Measurements from ENCODE around the gene PCCA.

PCCA gene

GRCh38 chr13:100208626-100209025 lies 119.7 kb downstream of the PCCA start:
- DNase-seq, result no peak
- Mint-ChIP-seq H3K27ac (no peak overlapping the region), H3K27me3 (ENCODE audit: low read depth, poor library complexity) (no peaks in the 10 kb centered on the region), H3K4me1 (peaks cover 5% of the 10 kb centered on the region), H3K9me3 (peaks cover 15% of the 10 kb centered on the region), H3K36me3 (ENCODE audit: low read depth) (peaks cover 55% of the 10 kb centered on the region), H3K4me3 (no peak overlapping the region)
- no peak for TF ChIP-seq CTCF (IDR thresholded peaks at IDR 0.05)

- no peak overlapping the region for H3K27ac Mint-ChIP-seq
- H3K4me1 Mint-ChIP-seq, result peaks cover 2% of the 10 kb centered on the region
- no peak overlapping the region for H3K4me3 Mint-ChIP-seq
- peaks cover 60% of the 10 kb centered on the region for H3K36me3 Mint-ChIP-seq (ENCODE audit: low read depth)
- no peak for DNase-seq
- no peaks in the 10 kb centered on the region for H3K27me3 Mint-ChIP-seq (ENCODE audit: low read depth, poor library complexity)
- peaks cover 20% of the 10 kb centered on the region for H3K9me3 Mint-ChIP-seq
- no peak for TF ChIP-seq CTCF (IDR thresholded peaks at IDR 0.05)
Measured at GRCh38 chr13:100209857-100210825, 121.2 kb downstream of the PCCA start.

GRCh38 chr13:100211016-100211710 lies 122.3 kb downstream of the PCCA start:
- Mint-ChIP-seq H3K27me3 (ENCODE audit: low read depth, poor library complexity) (no peaks in the 10 kb centered on the region), H3K4me1 (no peaks in the 10 kb centered on the region), H3K36me3 (ENCODE audit: low read depth) (peaks cover 65% of the 10 kb centered on the region), H3K27ac (no peak overlapping the region), H3K9me3 (peaks cover 20% of the 10 kb centered on the region), H3K4me3 (no peak overlapping the region)
- no peak for TF ChIP-seq CTCF (IDR thresholded peaks at IDR 0.05)
- DNase-seq, result no peak

GRCh38 chr13:100212904-100213553 lies 124.1 kb downstream of the PCCA start:
- Mint-ChIP-seq H3K36me3 (ENCODE audit: low read depth) (peaks cover 71% of the 10 kb centered on the region), H3K4me1 (no peaks in the 10 kb centered on the region), H3K27me3 (ENCODE audit: low read depth, poor library complexity) (no peaks in the 10 kb centered on the region), H3K4me3 (no peak overlapping the region), H3K27ac (no peak overlapping the region), H3K9me3 (peaks cover 20% of the 10 kb centered on the region)
- DNase-seq, result no peak
- TF ChIP-seq CTCF (IDR thresholded peaks at IDR 0.05), result no peak

GRCh38 chr13:100213576-100213975 lies 124.7 kb downstream of the PCCA start:
- DNase-seq, result no peak
- Mint-ChIP-seq H3K4me1 (no peaks in the 10 kb centered on the region), H3K4me3 (no peak overlapping the region), H3K36me3 (ENCODE audit: low read depth) (peaks cover 74% of the 10 kb centered on the region), H3K27me3 (ENCODE audit: low read depth, poor library complexity) (no peaks in the 10 kb centered on the region), H3K27ac (no peak overlapping the region), H3K9me3 (peaks cover 20% of the 10 kb centered on the region)
- no peak for TF ChIP-seq CTCF (IDR thresholded peaks at IDR 0.05)
